MM.1S (cell line): ENCODE measurements around the gene FAM221A.
A peak's percentile ranks its signal among the peaks of the same experiment; 100 is the strongest.

Experiments
- DNase-seq: peaks from one replicate; pipeline ENCODE4 v3.0.0-alpha.2; 2015
- H2AFZ ChIP-seq: fragments of 300-600 bp; sonication (generic); 2 replicates; pipeline ENCODE4 v1.6.0; 2016; ENCODE audit warnings: antibody characterized with exemption, low read length
- H3F3A ChIP-seq: fragments of 300-600 bp; sonication (generic); 2 replicates; pipeline ENCODE4 v1.6.1; 2016; ENCODE audit warnings: mild to moderate bottlenecking, antibody characterized with exemption, low read length, moderate library complexity, mixed read lengths; ENCODE audit not compliant: insufficient read depth
- H3K27ac ChIP-seq: fragments of 300-600 bp; sonication (generic); 2 replicates; pipeline ENCODE4 v1.5.1; 2016; ENCODE audit warnings: mild to moderate bottlenecking, low read length
- H3K27me3 ChIP-seq: fragments of 300-600 bp; sonication (generic); replicated peaks from 2 replicates; pipeline ENCODE4 v1.6.0; 2016; ENCODE audit warnings: low read length; ENCODE audit not compliant: insufficient read depth
- H3K36me3 ChIP-seq: fragments of 300-600 bp; sonication (generic); replicated peaks from 2 replicates; pipeline ENCODE4 v1.6.1; 2016; ENCODE audit warnings: mild to moderate bottlenecking, low read length, mixed read lengths; ENCODE audit not compliant: insufficient read depth
- H3K4me1 ChIP-seq: fragments of 300-600 bp; sonication (generic); 2 replicates; pipeline ENCODE4 v1.6.1; 2016; ENCODE audit warnings: low read length, mixed read lengths
- H3K4me2 ChIP-seq: fragments of 300-600 bp; sonication (generic); 2 replicates; pipeline ENCODE4 v1.6.0; 2016; ENCODE audit warnings: low read depth, low read length
- H3K4me3 ChIP-seq: fragments of 300-600 bp; sonication (generic); 2 replicates; pipeline ENCODE4 v1.5.1; 2016; ENCODE audit warnings: low read length, mixed read lengths
- H3K79me2 ChIP-seq: fragments of 300-600 bp; sonication (generic); 2 replicates; pipeline ENCODE4 v1.6.1; 2016; ENCODE audit warnings: mixed run types, low read length, mixed read lengths
- H3K9ac ChIP-seq: fragments of 300-600 bp; sonication (generic); 2 replicates; pipeline ENCODE4 v1.6.1; 2016; ENCODE audit warnings: low read length, mixed read lengths
- H3K9me2 ChIP-seq: fragments of 300-600 bp; sonication (generic); replicated peaks from 2 replicates; pipeline ENCODE4 v1.6.1; 2016; ENCODE audit warnings: mild to moderate bottlenecking, low read length, mixed read lengths; ENCODE audit not compliant: insufficient read depth
- H3K9me3 ChIP-seq: fragments of 300-600 bp; sonication (generic); replicated peaks from 2 replicates; pipeline ENCODE4 v1.6.1; 2016; ENCODE audit warnings: mild to moderate bottlenecking, low read length, mixed read lengths; ENCODE audit not compliant: insufficient read depth
- H4K20me1 ChIP-seq: fragments of 300-600 bp; sonication (generic); 2 replicates; pipeline ENCODE4 v1.6.1; 2016; ENCODE audit warnings: mild to moderate bottlenecking, low read length, moderate library complexity, mixed read lengths; ENCODE audit not compliant: insufficient read depth
- CTCF ChIP-seq: fragments of 300-600 bp; sonication (generic); IDR thresholded peaks from 2 replicates; pipeline ENCODE4 v1.5.1; 2016; ENCODE audit warnings: antibody characterized with exemption, low read length, mixed read lengths
- EZH2 ChIP-seq: fragments of 300-600 bp; sonication (generic); optimal IDR thresholded peaks from 2 replicates; pipeline ENCODE3; 2017; ENCODE audit warnings: low read depth, mild to moderate bottlenecking, antibody characterized with exemption, low read length, mixed read lengths
- EZH2phosphoT487 ChIP-seq: fragments of 300-600 bp; sonication (generic); IDR thresholded peaks from 2 replicates; pipeline ENCODE4 v1.6.1; 2018; ENCODE audit warnings: antibody characterized with exemption, low read length

FAM221A gene

DNA sequence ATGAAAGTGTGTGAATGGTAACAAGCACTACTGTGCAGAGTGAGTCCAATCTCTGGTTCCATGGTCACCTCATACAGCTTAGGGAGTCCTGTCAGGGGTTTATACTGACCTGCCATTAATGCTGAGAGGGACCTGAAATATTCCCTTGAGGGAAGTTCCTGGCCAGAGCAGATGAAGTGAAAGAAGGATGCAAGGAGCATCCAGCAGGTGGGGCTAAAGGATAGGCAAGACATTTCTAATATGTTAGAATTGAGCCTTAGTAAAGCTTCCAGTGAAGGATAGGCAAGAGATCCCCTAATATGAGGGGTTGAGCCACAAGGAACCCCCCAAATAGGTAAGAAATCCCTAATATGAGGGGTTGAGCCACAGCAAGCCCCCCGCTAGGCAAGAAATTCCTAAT lies 25.5 kb upstream of the FAM221A start:
- H3K27me3 ChIP-seq, result no peaks in the 10 kb centered on the region

DNA sequence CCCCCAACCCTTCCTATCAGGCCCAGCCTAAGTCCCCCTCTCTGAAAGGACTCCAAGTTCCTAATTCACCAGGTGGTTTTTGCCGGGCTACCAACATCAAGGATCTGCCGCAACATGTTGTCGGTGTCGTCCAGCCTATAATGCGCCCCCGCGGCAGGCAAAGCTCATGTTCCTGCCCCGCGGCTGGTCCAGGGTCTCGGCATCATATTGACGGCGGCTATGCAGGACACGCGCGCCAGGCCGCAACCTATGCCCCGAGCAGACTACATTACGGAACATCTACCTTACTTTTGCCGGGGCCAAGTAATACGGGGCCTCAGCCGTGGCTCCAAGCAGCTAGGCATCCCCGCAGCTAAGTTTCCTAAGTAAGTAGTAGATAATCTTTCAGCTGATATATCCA lies 24.6 kb upstream of the FAM221A start:
- no peak overlapping the region for H3K9ac ChIP-seq
- no peak overlapping the region for H3K27ac ChIP-seq
- H3K4me2 ChIP-seq, result no peak overlapping the region
- H3K79me2 ChIP-seq, result no peaks in the 10 kb centered on the region
- no peaks in the 10 kb centered on the region for H3K9me3 ChIP-seq
- H3K4me1 ChIP-seq, result no peaks in the 10 kb centered on the region
- no peak for DNase-seq
- H3K4me3 ChIP-seq, result no peak overlapping the region
- H3K9me2 ChIP-seq, result no peaks in the 10 kb centered on the region
- no peaks in the 10 kb centered on the region for H3K27me3 ChIP-seq
- H3F3A ChIP-seq, result no peaks in the 10 kb centered on the region
- TF ChIP-seq EZH2phosphoT487, result no peak
- no peak for TF ChIP-seq EZH2
- TF ChIP-seq CTCF, result no peak
- H2AFZ ChIP-seq, result no peak overlapping the region
- H4K20me1 ChIP-seq, result no peaks in the 10 kb centered on the region
- H3K36me3 ChIP-seq, result no peaks in the 10 kb centered on the region

More for the DNA sequence above, 25.5 kb upstream of the FAM221A start:
- DNase-seq, result peak; percentile 22
- no peak overlapping the region for H2AFZ ChIP-seq
- no peaks in the 10 kb centered on the region for H3K79me2 ChIP-seq
- no peaks in the 10 kb centered on the region for H3F3A ChIP-seq
- H3K9me3 ChIP-seq, result no peaks in the 10 kb centered on the region
- H3K4me1 ChIP-seq, result no peaks in the 10 kb centered on the region
- TF ChIP-seq EZH2phosphoT487 (no peak), CTCF (peak; percentile 46)
- no peaks in the 10 kb centered on the region for H4K20me1 ChIP-seq
- H3K9me2 ChIP-seq, result no peaks in the 10 kb centered on the region
- no peaks in the 10 kb centered on the region for H3K36me3 ChIP-seq
- no peak overlapping the region for H3K9ac ChIP-seq
- no peak overlapping the region for H3K4me2 ChIP-seq
- H3K4me3 ChIP-seq, result no peak overlapping the region
- no peak overlapping the region for H3K27ac ChIP-seq

DNA sequence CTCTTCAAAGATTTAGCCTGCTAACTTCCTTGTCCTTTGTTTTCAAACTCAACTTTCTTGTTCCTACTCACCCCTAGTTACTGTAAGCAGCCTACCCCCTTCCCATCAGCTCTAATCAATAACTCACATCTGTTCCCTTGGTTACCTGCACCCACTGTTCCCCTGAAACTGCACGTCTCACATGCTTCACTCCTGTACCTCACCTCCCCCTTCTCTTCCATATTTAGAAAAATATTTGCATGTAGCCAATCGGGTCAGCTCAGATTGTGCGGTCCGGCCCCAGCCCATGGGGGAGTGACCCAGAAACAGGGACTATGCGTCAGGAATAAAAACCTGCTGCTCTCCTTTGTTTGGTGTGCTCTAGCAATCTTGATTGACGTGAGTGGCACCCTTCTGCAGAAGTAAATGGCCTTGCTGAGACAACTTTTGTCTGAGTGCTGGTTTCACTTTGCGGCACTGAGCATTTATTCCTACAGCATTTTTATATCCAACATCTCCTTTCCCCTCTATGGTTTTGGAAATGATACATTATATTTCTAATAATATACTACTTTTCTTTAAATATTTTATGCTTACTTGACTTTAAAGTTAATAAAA lies 21.1 kb upstream of the FAM221A start:
- no peaks in the 10 kb centered on the region for H3F3A ChIP-seq
- no peaks in the 10 kb centered on the region for H3K36me3 ChIP-seq
- H3K27me3 ChIP-seq, result no peaks in the 10 kb centered on the region
- TF ChIP-seq EZH2 (no peak), CTCF (no peak), EZH2phosphoT487 (no peak)
- no peak for DNase-seq
- no peaks in the 10 kb centered on the region for H3K79me2 ChIP-seq
- no peak overlapping the region for H2AFZ ChIP-seq
- no peaks in the 10 kb centered on the region for H3K9me2 ChIP-seq
- no peak overlapping the region for H3K9ac ChIP-seq
- H3K4me1 ChIP-seq, result no peaks in the 10 kb centered on the region
- no peak overlapping the region for H3K4me2 ChIP-seq
- no peaks in the 10 kb centered on the region for H3K9me3 ChIP-seq
- H3K27ac ChIP-seq, result no peak overlapping the region
- no peaks in the 10 kb centered on the region for H4K20me1 ChIP-seq
- H3K4me3 ChIP-seq, result no peak overlapping the region
